ENCODE data around the gene ETFA.

- TF ChIP-seq ZC3H10 (CRISPR knock-in tag; IDR thresholded peaks at IDR 0.05): no peak
- no peak for TF ChIP-seq OSR1 (CRISPR knock-in tag; IDR thresholded peaks at IDR 0.05)
- no peak for TF ChIP-seq PATZ1 (CRISPR knock-in tag; IDR thresholded peaks at IDR 0.05; ENCODE audit: borderline replicate concordance)
- no peak for TF ChIP-seq TSHZ2 (CRISPR knock-in tag; IDR thresholded peaks at IDR 0.05)
- TF ChIP-seq CREB5 (CRISPR knock-in tag; IDR thresholded peaks at IDR 0.05; ENCODE audit: low read depth): no peak
- no peak for TF ChIP-seq ZNF8 (CRISPR knock-in tag; IDR thresholded peaks at IDR 0.05)
- no peak for TF ChIP-seq ARNTL (CRISPR knock-in tag; IDR thresholded peaks at IDR 0.05; ENCODE audit: borderline replicate concordance, low read depth)
Measured at GRCh38 chr15:76195506-76196268, 115.6 kb downstream of the ETFA start.
